GM19463 (cell line): Measurements from ENCODE around the gene MGMT.

Experiments used
- ATAC-seq: cut with Tn5 transposase; IDR thresholded peaks from one replicate; pipeline ENCODE4 v1.9.1; 2021; ENCODE audit warnings: mild to moderate bottlenecking, moderate library complexity; ENCODE audit not compliant: unreplicated experiment

The MGMT gene

DNA sequence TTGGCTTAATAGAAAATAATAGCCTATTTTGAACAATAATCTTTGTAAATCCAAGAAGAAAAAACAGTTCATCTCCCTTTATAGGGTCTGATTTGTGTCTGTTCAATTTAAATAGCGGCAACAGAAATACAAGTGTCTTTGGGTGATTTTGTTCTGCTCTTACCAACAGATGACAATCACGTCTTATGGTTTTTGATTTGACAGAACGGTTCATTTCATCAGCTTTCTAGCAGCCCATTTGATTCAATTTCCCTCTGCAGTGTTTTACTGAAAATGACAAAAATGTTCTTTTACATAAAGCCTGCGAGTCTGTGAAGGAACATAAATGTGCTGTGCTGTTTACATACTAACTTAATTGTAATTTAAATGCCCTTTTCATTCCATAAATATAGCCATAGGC, 180.5 kb downstream of the MGMT start:
- no peak for ATAC-seq

GRCh38 chr10:129648856-129649255, 181.8 kb downstream of the MGMT start:
- no peak for ATAC-seq

- no peak for ATAC-seq
Measured at GRCh38 chr10:129652021-129652420, 185.0 kb downstream of the MGMT start.

- no peak for ATAC-seq
Measured at GRCh38 chr10:129652521-129653201, 185.6 kb downstream of the MGMT start.

- no peak for ATAC-seq
Measured at GRCh38 chr10:129653428-129653827, 186.4 kb downstream of the MGMT start.

- ATAC-seq, result no peak
Measured at GRCh38 chr10:129653861-129654260, 186.8 kb downstream of the MGMT start.

DNA sequence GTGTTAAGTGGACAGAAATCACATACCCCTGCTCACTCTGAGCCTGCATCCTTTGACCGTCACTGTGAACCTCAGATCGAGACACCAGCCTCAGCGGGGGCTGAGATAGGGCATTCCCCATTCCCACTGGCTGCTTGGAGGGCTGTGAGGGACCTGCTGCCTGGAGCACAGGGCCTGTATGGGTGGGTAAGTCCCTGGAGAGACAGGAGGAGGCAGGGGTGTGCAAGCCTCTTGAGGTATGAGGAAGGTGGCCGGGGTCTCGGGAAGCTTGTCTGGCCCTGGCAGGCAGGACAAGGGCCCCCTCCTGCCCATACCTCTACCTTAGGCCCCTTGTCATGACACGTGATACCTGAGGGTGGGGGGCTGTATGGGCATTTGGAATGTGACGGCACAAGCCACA, 187.4 kb downstream of the MGMT start:
- ATAC-seq, result no peak

GRCh38 chr10:129655007-129655678, 188.1 kb downstream of the MGMT start:
- no peak for ATAC-seq

GRCh38 chr10:129655679-129656031, 188.6 kb downstream of the MGMT start:
- no peak for ATAC-seq

- ATAC-seq, result no peak
Measured at GRCh38 chr10:129656642-129657041, 189.6 kb downstream of the MGMT start.

DNA sequence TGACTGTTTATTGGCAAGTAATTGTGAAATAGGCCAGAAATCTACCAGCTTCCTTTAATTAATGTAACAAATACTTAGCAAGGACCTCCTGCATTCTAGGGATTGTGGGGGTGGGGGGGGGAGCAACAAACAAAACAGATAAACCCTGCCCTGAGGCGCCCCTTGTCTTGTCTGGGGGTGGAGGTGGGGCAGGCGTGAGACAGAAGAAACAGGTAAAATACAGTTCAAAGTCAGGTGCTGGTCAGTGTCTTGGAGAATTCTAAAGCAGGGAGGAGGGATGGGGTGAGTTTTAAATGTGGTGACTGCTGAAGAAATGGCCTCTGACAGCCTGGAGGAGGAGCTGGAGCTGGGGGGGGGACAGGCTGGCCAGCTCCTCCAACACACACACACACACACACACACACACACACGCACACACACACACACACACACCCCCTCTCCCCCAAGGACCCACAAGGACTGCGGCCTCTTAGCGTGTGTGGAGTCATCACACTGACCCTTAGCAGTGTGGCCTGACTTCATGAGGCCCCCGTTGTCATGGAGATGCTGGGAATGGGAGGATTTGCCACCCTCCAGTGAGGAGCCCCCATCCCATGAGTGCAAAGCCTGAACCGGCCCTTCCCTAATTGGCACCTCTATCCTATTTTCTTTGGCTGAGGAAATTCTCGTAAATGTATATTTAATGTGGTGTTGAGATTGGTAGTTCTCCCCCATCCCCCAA, 190.4 kb downstream of the MGMT start:
- ATAC-seq, result no peak

GRCh38 chr10:129658376-129659072, 191.5 kb downstream of the MGMT start:
- no peak for ATAC-seq

DNA sequence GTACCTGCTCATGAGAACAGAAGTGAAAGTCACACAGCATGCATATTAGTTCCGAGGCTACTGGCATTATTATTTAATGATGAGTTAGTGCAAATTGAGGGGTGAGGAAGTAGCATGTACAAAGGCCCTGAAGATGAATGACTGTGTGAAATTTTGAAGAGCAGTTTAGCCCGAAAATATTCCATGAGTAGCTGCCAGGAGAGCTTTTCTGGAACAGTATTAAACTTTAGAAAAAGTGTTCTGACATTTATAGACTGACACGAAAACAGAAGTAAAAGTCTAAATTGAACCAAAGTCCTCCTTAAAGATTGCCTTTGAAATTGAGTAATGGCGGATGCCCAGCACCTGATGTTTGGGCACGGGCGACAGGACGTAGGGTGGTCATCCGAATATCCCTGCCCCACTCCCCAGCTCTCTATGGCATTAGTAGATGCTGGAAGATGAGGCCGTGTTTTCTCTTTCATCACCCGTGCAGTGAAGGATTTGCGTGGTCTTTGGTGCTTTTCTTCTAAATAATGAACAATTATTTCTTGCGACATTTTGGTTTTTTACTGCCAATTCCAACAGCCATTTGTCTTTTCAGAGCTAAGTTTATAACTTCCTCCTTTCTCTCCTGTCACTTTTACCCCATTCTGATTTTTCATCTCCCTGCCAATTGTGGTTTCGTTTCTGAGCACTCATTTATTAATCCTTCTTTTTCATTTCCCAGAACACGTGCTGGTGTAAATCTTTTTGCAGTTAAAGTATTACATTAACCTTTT, 192.6 kb downstream of the MGMT start:
- no peak for ATAC-seq

GRCh38 chr10:129660569-129660968, 193.5 kb downstream of the MGMT start:
- ATAC-seq, result no peak

DNA sequence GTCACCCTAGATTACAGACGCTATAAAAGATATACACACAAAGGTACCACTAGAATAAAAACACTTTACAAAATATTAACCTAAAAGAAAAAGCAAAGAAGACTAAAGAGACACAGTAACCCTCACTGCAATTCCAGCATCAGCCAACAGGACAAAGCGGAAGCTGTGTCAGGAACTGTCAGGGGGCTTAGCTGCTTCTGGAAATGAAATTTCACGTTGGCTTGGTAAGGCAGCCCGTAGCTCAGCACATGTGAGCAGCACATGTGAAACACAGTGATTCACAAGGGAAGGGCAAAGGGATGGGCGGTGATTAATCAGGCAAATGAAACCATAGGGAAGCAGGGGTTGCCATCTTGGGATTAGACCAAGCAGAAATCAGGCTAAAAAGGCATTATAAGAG, 195.4 kb downstream of the MGMT start:
- no peak for ATAC-seq

- ATAC-seq, result no peak
Measured at GRCh38 chr10:129670124-129670523, 203.1 kb downstream of the MGMT start.

GRCh38 chr10:129673292-129673691, 206.3 kb downstream of the MGMT start:
- ATAC-seq, result no peak

GRCh38 chr10:129675027-129675769, 208.2 kb downstream of the MGMT start:
- no peak for ATAC-seq

DNA sequence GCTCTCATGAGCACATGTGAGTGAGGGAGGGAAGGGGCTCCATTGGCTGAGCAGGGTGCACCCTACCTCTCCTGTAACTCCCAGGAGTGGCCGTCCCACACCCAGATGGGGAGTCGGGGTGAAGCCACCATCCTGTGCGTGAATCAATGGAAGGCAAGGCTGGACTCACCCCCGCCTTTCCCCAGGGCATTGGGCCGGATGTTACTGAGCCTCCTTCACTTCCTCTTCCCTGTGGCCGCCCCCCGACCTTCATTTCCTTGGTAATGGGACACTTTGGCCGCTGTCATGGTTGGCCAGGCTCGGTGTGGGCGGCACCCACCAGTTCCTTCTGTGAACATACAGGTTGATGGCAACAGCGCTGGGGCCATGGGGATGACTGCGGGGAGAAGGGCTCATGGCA, 209.0 kb downstream of the MGMT start:
- ATAC-seq, result no peak

DNA sequence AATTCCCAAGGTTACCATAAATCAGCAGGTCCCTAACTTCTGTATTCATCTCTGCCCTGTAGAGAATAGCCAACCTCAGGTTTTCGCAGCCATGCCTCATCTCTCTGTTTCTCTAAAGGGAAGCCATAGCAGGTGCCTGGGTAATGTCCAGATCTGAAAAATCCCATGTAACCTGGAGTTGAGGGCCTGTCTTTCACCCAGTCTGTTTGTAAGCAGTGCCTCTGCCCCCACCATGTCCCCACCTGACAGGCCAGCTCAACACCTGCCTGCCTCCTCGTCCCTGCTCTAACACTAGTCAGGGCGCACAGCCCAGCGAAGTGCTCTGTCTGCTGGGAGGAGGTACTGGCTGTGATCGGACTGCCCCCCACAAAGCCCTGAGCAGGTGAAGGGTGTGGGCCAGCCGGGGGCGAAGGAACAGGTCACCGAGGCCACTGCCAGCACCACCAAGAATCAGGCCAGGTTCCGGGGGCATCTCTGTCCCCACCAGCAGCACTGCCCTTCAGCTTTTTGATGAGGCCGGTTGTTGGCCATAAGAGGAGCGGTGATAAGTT, 210.4 kb downstream of the MGMT start:
- no peak for ATAC-seq
